ENCODE data around the gene CDC5L.
"Not testable (repeated sequence)": the region's sequence is repeated elsewhere in the genome, so short reads cannot be mapped to it uniquely, and the experiment has no call there.

CDC5L gene

GRCh38 chr6:44387346-44388134 lies at the start of gene CDC5L:
Gene CDC5L (plus strand): TSS chr6:44387706. CDS start chr6:44387824, 118 bp downstream.
- peak; percentile 91 for DNase-seq

DNA sequence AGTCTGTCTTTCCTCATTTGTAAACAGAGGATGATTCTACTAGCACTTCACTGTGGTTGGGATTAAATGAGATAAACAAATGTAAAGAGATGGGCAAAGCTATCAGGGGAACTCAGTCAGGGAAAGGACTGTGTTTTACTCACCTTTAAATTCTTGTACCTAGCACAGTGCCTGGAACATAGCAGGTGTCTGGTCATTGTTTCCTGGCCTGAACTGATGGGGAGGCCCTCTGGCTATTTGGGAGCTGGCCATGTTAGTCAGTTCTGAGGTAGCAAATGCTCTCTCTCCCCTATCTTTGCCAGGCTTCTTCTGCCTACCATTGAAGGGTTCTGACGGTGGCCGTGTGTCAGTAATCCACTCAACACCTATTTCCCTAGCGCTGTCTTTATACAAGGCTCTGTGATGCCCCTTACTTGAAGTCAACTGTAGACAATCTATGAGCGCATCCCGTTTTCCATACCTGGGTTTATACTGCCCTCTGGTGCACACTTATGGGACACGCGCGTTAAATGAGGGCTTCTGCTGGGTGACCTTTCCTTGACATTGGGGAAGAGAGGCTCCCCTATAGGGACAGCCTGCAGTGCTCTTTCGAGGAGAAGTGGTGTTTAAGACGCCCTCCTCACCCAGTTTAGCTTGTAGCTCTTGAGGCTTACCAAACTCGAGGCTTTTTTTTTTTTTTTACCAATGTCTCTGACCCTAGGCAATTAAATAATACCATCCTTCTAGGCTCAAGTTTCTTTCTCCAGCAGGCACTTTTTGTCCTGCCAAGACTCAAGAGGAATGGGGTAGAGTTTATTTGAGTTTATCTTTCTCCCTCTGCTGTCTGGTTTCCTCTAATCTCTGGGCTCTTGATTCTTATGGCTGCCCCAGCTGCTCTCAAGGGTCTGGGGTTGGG lies 49.0 kb upstream of the CDC5L start:
- peak; percentile 67 for DNase-seq

DNA sequence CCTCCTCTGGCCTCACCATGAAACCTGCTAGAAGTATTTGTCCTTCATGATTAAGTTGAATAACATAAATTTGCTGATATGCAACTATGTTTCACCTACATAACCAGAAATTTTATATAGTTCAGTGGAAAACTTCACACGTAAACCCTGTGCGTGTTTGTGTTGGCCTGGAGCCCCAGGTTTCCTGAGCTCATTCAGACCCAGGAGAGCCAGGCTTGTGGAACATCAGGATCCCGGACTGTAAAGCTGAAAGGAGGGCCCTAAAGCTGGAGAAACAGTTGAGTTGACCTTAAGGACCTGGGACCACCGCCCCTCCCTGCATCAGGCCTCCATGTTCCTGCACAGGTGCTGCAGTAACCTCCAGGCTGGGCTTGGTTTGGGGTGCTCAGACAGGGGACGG lies 48.2 kb upstream of the CDC5L start:
- DNase-seq = no peak

GRCh38 chr6:44339763-44340625 lies 47.5 kb upstream of the CDC5L start:
- DNase-seq = no peak

GRCh38 chr6:44341095-44341890 lies 46.2 kb upstream of the CDC5L start:
- DNase-seq = no peak

GRCh38 chr6:44342052-44342451 lies 45.5 kb upstream of the CDC5L start:
- no peak for DNase-seq

GRCh38 chr6:44342489-44342888 lies 45.0 kb upstream of the CDC5L start, which contains the start of gene SPATS1:
Gene SPATS1 (plus strand): TSS chr6:44342650. CDS start chr6:44343096, 446 bp downstream.
- DNase-seq = no peak

DNA sequence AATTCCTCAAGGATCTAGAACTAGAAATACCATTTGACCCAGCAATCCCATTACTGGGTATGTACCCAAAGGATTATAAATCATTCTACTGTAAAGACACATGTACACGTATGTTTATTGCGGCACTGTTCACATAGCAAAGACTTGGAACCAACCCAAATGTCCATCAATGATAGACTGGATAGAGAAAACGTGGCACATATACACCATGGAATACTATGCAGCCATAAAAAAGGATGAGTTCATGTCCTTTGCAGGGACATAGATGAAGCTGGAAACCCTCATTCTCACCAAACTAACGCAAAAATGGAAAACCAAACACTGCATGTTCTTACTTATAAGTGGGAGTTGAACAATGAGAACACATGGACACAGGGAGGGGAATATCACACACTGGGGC lies 40.7 kb upstream of the CDC5L start:
- not testable (repeated sequence) for DNase-seq

DNA sequence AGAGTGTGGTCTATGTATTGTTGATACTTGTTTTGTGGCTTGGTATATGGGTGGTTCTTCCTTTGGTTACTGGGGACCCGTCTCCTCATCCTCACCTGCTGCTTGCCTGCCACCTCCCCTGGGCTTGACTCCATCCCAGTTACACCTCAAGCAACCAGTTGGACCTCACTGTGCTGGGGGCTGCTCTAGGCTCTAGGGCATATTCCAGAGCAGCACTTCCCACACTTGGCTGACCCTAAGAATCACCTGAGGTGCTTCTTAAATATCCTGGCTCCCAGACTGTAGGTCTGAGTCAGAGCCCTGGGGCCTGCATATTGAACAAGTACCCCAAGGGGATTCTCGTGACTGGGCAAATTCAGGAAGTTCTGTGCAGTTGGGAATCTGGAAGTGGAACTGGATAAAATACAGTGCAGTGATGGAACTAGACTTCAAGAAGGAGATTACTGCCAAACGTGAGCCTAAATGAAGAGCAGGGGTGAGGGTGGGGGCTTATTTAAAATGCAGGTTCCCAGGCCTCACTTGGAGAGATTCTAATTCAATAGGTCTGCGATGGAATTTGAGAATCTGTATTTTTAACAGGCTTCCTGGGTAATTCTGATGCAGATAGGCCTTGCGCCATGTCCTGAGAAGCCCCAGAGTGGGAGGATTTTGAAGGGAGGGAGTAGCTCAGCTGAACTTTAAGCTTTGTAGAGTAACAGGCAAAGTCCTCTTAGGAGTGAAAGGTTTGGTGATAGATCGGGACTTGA lies 37.4 kb upstream of the CDC5L start:
- DNase-seq = no peak

DNA sequence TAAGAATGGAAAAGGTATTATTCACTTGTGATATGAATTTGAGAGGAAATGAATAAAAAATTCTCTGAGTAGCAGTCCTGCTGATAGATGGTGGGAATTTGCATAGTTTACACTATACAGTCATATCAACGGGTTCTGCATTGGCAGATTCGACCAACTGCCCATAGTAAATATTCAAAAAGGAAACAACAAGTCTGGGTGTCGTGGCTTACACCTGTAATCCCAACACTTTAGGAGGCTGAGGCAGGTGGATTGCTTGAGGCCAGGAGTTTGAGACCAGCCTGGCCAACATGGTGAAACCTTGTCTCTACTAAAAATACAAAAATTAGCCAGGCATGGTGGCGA lies 36.9 kb upstream of the CDC5L start:
- DNase-seq = not testable (repeated sequence)

DNA sequence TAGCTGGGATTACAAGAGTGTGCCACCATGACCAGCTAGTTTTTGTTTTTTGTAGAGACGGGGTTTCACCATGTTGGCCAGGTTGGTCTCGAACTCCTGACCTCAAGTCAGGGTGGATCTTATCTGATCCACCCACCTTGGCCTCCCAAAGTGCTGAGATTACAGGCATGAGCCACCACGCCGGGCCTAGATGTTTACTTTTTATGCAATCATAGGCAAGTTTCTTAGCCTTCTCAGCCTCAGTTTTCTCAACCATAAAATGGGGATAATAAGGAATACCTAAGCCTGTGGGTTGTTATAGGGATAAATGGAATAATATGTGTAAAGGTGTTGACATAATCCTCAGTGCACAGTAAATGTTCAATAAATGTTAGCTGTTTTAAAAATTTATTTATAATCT lies 35.2 kb upstream of the CDC5L start:
- no peak for DNase-seq

GRCh38 chr6:44353336-44353735 lies 34.2 kb upstream of the CDC5L start:
- DNase-seq = no peak

DNA sequence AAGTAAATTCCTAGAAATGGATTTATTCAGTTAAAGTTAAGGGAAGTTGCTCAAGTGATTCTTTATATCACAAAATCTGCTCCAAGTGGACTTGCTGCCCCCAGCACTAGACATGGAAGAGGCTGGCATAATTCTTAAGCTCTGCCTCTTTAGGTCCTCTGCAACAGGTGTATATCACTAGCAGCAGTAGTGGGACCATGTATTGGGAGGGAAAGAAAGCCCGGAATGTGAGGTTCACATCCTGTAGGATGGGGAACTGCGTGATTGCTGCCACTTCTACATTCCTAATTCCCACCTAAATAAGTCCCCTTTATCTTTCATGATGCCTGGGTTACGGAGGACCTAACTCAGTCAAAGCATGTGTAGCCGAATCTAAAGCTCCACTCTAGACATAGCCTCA lies 31.9 kb upstream of the CDC5L start:
- DNase-seq = no peak

DNA sequence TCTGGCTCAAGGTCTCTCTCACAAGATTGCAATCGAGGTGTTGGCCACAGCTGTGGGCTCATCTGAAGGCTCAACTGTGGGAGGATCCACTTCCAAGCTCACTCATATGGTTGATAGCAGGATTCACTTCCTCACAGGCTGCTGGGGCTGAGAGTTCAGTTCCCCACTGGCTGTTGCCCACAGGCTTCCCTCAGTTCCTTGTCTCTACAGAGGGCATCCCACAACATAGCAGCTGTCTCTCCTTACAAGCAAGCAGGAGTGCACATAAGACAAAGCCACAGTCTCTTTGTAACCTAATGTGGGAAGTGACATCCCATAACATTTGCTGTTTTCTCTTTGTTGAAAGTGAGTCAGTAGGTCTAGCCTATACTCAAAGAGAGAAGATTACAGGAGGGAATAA lies 31.0 kb upstream of the CDC5L start:
- no peak for DNase-seq

DNA sequence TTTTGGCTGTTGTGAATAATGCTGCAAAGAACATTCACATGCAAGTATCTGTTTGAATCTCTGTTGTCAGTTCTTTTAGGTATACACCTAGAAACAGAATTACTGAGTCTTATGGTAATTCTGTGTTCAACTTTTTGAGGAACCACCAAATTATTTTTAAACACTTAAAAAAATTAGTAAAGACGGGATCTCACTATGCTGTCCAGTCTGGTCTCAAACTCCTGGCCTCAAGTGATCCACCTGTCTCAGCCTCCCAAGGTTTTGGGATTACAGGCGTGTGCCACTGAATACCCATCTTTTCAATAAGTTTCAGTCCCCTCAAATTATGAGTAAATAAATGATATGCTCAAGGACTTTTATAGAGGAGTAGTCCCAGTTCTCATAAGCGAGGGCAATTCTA lies 27.5 kb upstream of the CDC5L start:
- DNase-seq = no peak

- DNase-seq = no peak
These were observed 25.6 kb upstream of the CDC5L start for GRCh38 chr6:44361947-44362346.

GRCh38 chr6:44363377-44363926 lies 24.1 kb upstream of the CDC5L start:
- DNase-seq = no peak

DNA sequence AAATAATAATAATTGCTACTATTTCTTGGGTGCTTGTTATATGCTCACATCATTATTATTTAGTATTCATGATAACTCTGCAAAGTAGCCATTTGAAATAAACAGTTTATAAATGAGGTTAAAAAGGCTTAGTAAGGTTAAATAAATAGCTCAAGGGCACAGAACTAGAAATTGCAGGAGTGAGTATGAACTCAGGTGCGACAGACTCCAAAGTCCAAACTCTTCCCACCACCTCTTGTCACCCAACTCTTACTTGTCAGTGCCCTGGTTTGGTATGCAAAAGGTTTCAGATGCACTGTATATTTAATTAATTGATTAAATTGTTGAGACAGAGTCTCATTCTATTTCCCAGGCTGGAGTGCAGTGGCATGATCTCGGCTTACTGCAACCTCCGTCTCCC lies 20.7 kb upstream of the CDC5L start:
- DNase-seq = no peak

DNA sequence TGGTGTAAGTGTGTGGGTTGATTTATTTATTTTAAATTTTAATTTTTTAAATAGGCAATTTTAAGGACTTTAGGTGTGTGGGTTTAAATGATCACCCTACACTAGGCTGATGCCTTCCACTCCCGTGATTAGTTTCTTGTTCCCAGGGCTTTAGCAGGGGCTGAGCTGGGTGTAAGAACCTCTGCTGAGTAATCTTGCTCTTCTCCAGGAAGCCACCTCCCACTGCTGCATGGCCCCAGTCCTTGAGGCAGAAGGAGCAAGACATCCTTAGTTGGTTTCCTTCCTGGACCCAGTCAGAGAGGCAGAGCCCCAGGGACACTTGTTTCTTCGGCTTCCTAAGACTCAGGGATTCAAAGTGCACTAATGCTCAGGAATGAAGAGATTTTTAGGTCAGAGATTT lies 19.8 kb upstream of the CDC5L start:
- DNase-seq = no peak

GRCh38 chr6:44373051-44373450 lies 14.5 kb upstream of the CDC5L start:
- no peak for DNase-seq

DNA sequence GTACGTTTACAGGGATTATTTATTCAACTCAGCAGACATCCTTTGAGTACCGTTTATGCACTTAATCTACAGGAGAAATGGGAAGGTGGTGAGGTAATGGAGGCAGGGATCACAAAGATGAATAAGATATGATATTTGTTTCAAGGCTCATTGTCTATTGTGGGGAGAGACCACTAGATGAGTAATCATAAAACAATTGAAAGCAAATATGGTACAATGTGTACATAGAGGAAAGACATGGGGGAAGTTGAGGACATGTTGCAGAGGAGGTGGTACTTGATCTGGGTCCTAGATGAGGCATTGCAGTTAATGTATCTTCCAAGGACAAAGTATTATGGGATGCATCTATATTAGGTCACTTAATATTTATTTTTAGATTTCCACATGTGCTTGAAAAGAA lies 13.7 kb upstream of the CDC5L start:
- no peak for DNase-seq
